Retinal pigment epithelial cell (primary cell): ENCODE data around the gene ABR.

Source experiments
- DNase-seq: peaks from one replicate; pipeline ENCODE4 v3.0.0-alpha.2; 2010; ENCODE audit warnings: low read depth
- H3K4me3 ChIP-seq: 2 replicates; pipeline ENCODE4 v1.5.1; 2011; ENCODE audit warnings: mild to moderate bottlenecking, low read length, control low read depth, moderate library complexity
- CTCF ChIP-seq: conservative IDR thresholded peaks from 2 replicates; pipeline ENCODE4 v1.5.1; 2011; ENCODE audit warnings: low read depth, low read length, control low read depth, inconsistent platforms

The ABR gene

GRCh38 chr17:1179818-1180742 is at the start of gene ABR:
ABR (minus strand) TSS chr17:1179981; CDS start chr17:1179727, 254 bp downstream.
- no peak for TF ChIP-seq CTCF
- DNase-seq: no peak
- H3K4me3 ChIP-seq: peak within 1 kb of the TSS; percentile 75

- peak overlapping the region; percentile 44 for H3K4me3 ChIP-seq
- no peak for DNase-seq
- no peak for TF ChIP-seq CTCF
These were observed 49.6 kb upstream of the ABR start for GRCh38 chr17:1229349-1229899.

GRCh38 chr17:1228781-1229348 is 49.1 kb upstream of the ABR start:
- H3K4me3 ChIP-seq: no peak overlapping the region
- DNase-seq: no peak
- TF ChIP-seq CTCF: no peak

GRCh38 chr17:1227917-1228780 is 48.4 kb upstream of the ABR start:
- TF ChIP-seq CTCF: no peak
- DNase-seq: no peak
- peak overlapping the region; percentile 34 for H3K4me3 ChIP-seq

GRCh38 chr17:1227365-1227764 is 47.6 kb upstream of the ABR start:
- DNase-seq: no peak
- TF ChIP-seq CTCF: no peak
- H3K4me3 ChIP-seq: no peak overlapping the region

GRCh38 chr17:1226308-1226707 is 46.5 kb upstream of the ABR start:
- no peak for TF ChIP-seq CTCF
- DNase-seq: no peak
- no peak overlapping the region for H3K4me3 ChIP-seq
